ENCODE measurements around the gene CCSER1. TPM values are rescaled to one million over a fixed set of nuclear protein-coding genes. Genes with fewer than 3 reads are reported as not detected.
A peak's percentile ranks its signal among the peaks of the same experiment; 100 is the strongest.

The CCSER1 gene
- 14.4 and 20.1 TPM in 2 replicates for total RNA-seq

GRCh38 chr4:90127223-90127705 lies at the start of gene CCSER1:
CCSER1 (plus strand) TSS chr4:90127394.
- ChIA-PET POLR2A (interaction anchor here (0.6 to 1.8 kb wide), 7 partner anchors 27 to 138 kb away, joined by 3 to 11 read pairs (median 5); no protein-coding TSS in a partner anchor), CTCF (no interaction called here)
- intact Hi-C loops (cut with micrococcal nuclease): loop anchor here (1.0 to 10.0 kb wide), 4 partner anchors 27 to 1016 kb away; partner anchors contain the start of gene TIGD2
- ATAC-seq (ENCODE audit: low read depth) (peak; percentile 89), DNase-seq (peak; percentile 78)
- no peak for TF ChIP-seq CTCF (IDR thresholded peaks at IDR 0.05)
- no peaks in the 10 kb centered on the region for H3K9me3 Mint-ChIP-seq
- peaks cover 8% of the 10 kb centered on the region for H3K36me3 Mint-ChIP-seq (ENCODE audit: low read depth)
- peak within 1 kb of the TSS; percentile 96 for H3K4me3 Mint-ChIP-seq
- H3K27ac Mint-ChIP-seq: peak within 1 kb of the TSS; percentile 95
- peaks cover 21% of the 10 kb centered on the region for H3K4me1 Mint-ChIP-seq
- H3K27me3 Mint-ChIP-seq: peaks cover 2% of the 10 kb centered on the region

GRCh38 chr4:90078440-90078839 lies 48.8 kb upstream of the CCSER1 start:
- Mint-ChIP-seq H3K27me3 (peaks cover 1% of the 10 kb centered on the region), H3K4me1 (peaks cover 11% of the 10 kb centered on the region), H3K9me3 (no peaks in the 10 kb centered on the region), H3K27ac (no peak overlapping the region), H3K4me3 (no peak overlapping the region), H3K36me3 (ENCODE audit: low read depth) (no peaks in the 10 kb centered on the region)
- ChIA-PET CTCF (no interaction called here), POLR2A (no interaction called here)
- intact Hi-C loops (cut with micrococcal nuclease): no loop called here
- DNase-seq (no peak), ATAC-seq (ENCODE audit: low read depth) (peak; percentile 52)
- no peak for TF ChIP-seq CTCF (IDR thresholded peaks at IDR 0.05)

GRCh38 chr4:90080116-90080515 lies 47.1 kb upstream of the CCSER1 start:
- ChIA-PET POLR2A (no interaction called here), CTCF (no interaction called here)
- ATAC-seq (ENCODE audit: low read depth): no peak

GRCh38 chr4:90081432-90082144 lies 45.6 kb upstream of the CCSER1 start:
- TF ChIP-seq CTCF (IDR thresholded peaks at IDR 0.05): no peak
- POLR2A ChIA-PET: no interaction called here
- intact Hi-C loops (cut with micrococcal nuclease): no loop called here
- Mint-ChIP-seq H3K9me3 (no peaks in the 10 kb centered on the region), H3K4me1 (peaks cover 12% of the 10 kb centered on the region), H3K27me3 (peaks cover 1% of the 10 kb centered on the region), H3K4me3 (no peak overlapping the region), H3K36me3 (ENCODE audit: low read depth) (no peaks in the 10 kb centered on the region), H3K27ac (no peak overlapping the region)
- DNase-seq (no peak), ATAC-seq (ENCODE audit: low read depth) (no peak)
- CTCF ChIA-PET: no interaction called here

More at GRCh38 chr4:90080116-90080515, 47.1 kb upstream of the CCSER1 start:
- no peak for TF ChIP-seq CTCF (IDR thresholded peaks at IDR 0.05)
- Mint-ChIP-seq H3K27ac (no peak overlapping the region), H3K4me1 (peaks cover 13% of the 10 kb centered on the region), H3K27me3 (peaks cover 1% of the 10 kb centered on the region), H3K4me3 (no peak overlapping the region), H3K36me3 (ENCODE audit: low read depth) (no peaks in the 10 kb centered on the region), H3K9me3 (no peaks in the 10 kb centered on the region)
- DNase-seq: no peak
- intact Hi-C loops (cut with micrococcal nuclease): no loop called here

- Mint-ChIP-seq H3K27me3 (peaks cover 1% of the 10 kb centered on the region), H3K9me3 (no peaks in the 10 kb centered on the region), H3K27ac (no peak overlapping the region), H3K4me1 (peaks cover 12% of the 10 kb centered on the region), H3K36me3 (ENCODE audit: low read depth) (no peaks in the 10 kb centered on the region), H3K4me3 (no peak overlapping the region)
- no peak for TF ChIP-seq CTCF (IDR thresholded peaks at IDR 0.05)
- ChIA-PET POLR2A (no interaction called here), CTCF (no interaction called here)
- ATAC-seq (ENCODE audit: low read depth) (no peak), DNase-seq (no peak)
- intact Hi-C loops (cut with micrococcal nuclease): no loop called here
Measured at GRCh38 chr4:90082449-90082848, 44.7 kb upstream of the CCSER1 start.
